Measurements from ENCODE around the gene LRRC47. TPM values are rescaled to one million over a fixed set of nuclear protein-coding genes. Genes with fewer than 3 reads are reported as not detected.

The LRRC47 gene
- total RNA-seq, 1 experiment from 2014 or later = 65.1 TPM

- Histone ChIP-seq H2AFZ (ENCODE audit: low read length) (no peak overlapping the region), H3K27me3 (ENCODE audit: insufficient read depth, low read length) (no peaks in the 10 kb centered on the region), H3K79me2 (ENCODE audit: insufficient read depth, low read length) (no peaks in the 10 kb centered on the region), H3K9ac (ENCODE audit: extremely low read depth, insufficient read length, low read length) (no peak overlapping the region), H2BK5ac (ENCODE audit: insufficient read length, low read length) (no peak overlapping the region), H4K8ac (replicated peaks; ENCODE audit: insufficient read length, low read depth, low read length) (no peak overlapping the region), H3T11ph (ENCODE audit: low read length) (no peak overlapping the region), H3K9me3 (ENCODE audit: control insufficient read depth, low read depth, low read length) (no peaks in the 10 kb centered on the region), H2BK20ac (ENCODE audit: low read depth, low read length, poor library complexity, severe bottlenecking) (no peak overlapping the region), H2BK120ac (ENCODE audit: low read depth, low read length, poor library complexity, severe bottlenecking) (no peak overlapping the region), H3K56ac (ENCODE audit: insufficient read length, low read depth, low read length) (no peak overlapping the region), H3K14ac (ENCODE audit: insufficient read depth, low read length) (no peak overlapping the region), H3K23ac (ENCODE audit: insufficient read length, low read depth, low read length) (no peak overlapping the region), H4K5ac (ENCODE audit: insufficient read length, low read depth, low read length) (no peak overlapping the region), H3K18ac (ENCODE audit: insufficient read length, low read depth, low read length) (no peak overlapping the region), H3K4ac (ENCODE audit: low read depth, low read length) (no peak overlapping the region), H3K79me1 (ENCODE audit: insufficient read depth, low read depth, low read length, poor library complexity, severe bottlenecking) (no peaks in the 10 kb centered on the region), H4K91ac (ENCODE audit: insufficient read length, low read depth, low read length) (no peak overlapping the region), H2AK5ac (ENCODE audit: insufficient read length, low read length) (no peak overlapping the region), H4K20me1 (ENCODE audit: control insufficient read depth, insufficient read depth, insufficient read length) (no peaks in the 10 kb centered on the region), H2BK15ac (ENCODE audit: low read depth, low read length) (no peak overlapping the region), H2BK12ac (ENCODE audit: insufficient read length, low read depth, low read length) (no peak overlapping the region), H3K27ac (ENCODE audit: insufficient read length, low read depth, low read length) (no peak overlapping the region), H3K4me1 (ENCODE audit: insufficient read depth, low read length) (no peaks in the 10 kb centered on the region), H3K4me2 (ENCODE audit: insufficient read depth, insufficient read length, low read length) (no peak overlapping the region), H3K23me2 (ENCODE audit: insufficient read length, low read depth, low read length, poor library complexity, severe bottlenecking) (no peaks in the 10 kb centered on the region)
- Mint-ChIP-seq H3K4me3 (no peak overlapping the region), H3K27me3 (ENCODE audit: low read depth) (no peaks in the 10 kb centered on the region), H3K27ac (no peak overlapping the region), H3K4me1 (no peaks in the 10 kb centered on the region), H3K36me3 (ENCODE audit: insufficient read depth in 1 of 3, low read depth in 3 of 3) (peaks cover 6 to 57% (median 34%) of the 10 kb centered on the region in 3 experiments), H3K9me3 (no peaks in the 10 kb centered on the region)
- DNase-seq = no peak
- WGBS (ENCODE audit: extremely low coverage, insufficient read length, low lambda C conversion rate) = no CpG with 5 or more reads among the region's 6 CpGs
- TF ChIP-seq, protein P1, sequence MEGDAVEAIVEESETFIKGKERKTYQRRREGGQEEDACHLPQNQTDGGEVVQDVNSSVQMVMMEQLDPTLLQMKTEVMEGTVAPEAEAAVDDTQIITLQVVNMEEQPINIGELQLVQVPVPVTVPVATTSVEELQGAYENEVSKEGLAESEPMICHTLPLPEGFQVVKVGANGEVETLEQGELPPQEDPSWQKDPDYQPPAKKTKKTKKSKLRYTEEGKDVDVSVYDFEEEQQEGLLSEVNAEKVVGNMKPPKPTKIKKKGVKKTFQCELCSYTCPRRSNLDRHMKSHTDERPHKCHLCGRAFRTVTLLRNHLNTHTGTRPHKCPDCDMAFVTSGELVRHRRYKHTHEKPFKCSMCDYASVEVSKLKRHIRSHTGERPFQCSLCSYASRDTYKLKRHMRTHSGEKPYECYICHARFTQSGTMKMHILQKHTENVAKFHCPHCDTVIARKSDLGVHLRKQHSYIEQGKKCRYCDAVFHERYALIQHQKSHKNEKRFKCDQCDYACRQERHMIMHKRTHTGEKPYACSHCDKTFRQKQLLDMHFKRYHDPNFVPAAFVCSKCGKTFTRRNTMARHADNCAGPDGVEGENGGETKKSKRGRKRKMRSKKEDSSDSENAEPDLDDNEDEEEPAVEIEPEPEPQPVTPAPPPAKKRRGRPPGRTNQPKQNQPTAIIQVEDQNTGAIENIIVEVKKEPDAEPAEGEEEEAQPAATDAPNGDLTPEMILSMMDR (conservative IDR thresholded peaks at IDR 0.05) = no peak
Observed at GRCh38 chr1:3831689-3832088, 35.4 kb upstream of the LRRC47 start.
